DND-41 (cell line): Measurements from ENCODE around the gene CDA.

Source experiments
- EZH2 ChIP-seq: IDR thresholded peaks from 3 replicates; pipeline ENCODE4 v1.6.1; 2012; ENCODE audit warnings: borderline replicate concordance, low read depth, mild to moderate bottlenecking, moderate library complexity, low read length, inconsistent platforms; ENCODE audit not compliant: severe bottlenecking
- TF ChIP-seq, protein P1 (sequence below): IDR thresholded peaks from 2 replicates; pipeline ENCODE4 v1.5.1; 2012; ENCODE audit warnings: borderline replicate concordance, low read length, moderate library complexity, mild to moderate bottlenecking; ENCODE audit not compliant: poor library complexity, severe bottlenecking; ENCODE audit errors: extremely low read depth

DNA sequence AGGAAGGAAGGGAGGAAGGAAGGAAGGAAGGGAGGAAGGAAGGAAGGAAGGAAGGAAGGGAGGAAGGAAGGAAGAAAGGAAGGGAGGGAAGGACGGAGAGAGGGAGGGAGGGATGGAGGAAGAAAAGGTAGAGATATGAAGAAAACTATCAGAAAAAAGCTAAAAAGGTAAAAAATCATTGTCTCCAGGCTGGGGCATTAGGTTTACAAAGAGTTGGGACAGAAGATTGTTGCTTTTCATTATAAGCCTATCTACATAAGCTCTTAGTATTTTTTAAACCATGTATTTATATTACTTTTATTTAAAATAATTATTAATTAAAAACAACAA lies 37.2 kb downstream of the CDA start:
- TF ChIP-seq, protein P1, sequence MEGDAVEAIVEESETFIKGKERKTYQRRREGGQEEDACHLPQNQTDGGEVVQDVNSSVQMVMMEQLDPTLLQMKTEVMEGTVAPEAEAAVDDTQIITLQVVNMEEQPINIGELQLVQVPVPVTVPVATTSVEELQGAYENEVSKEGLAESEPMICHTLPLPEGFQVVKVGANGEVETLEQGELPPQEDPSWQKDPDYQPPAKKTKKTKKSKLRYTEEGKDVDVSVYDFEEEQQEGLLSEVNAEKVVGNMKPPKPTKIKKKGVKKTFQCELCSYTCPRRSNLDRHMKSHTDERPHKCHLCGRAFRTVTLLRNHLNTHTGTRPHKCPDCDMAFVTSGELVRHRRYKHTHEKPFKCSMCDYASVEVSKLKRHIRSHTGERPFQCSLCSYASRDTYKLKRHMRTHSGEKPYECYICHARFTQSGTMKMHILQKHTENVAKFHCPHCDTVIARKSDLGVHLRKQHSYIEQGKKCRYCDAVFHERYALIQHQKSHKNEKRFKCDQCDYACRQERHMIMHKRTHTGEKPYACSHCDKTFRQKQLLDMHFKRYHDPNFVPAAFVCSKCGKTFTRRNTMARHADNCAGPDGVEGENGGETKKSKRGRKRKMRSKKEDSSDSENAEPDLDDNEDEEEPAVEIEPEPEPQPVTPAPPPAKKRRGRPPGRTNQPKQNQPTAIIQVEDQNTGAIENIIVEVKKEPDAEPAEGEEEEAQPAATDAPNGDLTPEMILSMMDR, result no peak
- no peak for TF ChIP-seq EZH2
